Neural cell (in vitro differentiated cells): ENCODE measurements around the gene ASAP3. TPM values are rescaled to one million over a fixed set of nuclear protein-coding genes. Genes with fewer than 3 reads are reported as not detected.

Experiments used
- H2AFZ ChIP-seq: fragments of 200-600, 300-800 bp; sonication (generic), shearing (Covaris generic); 2 replicates; pipeline ENCODE4 v1.6.0; 2014; ENCODE audit warnings: low read depth, mild to moderate bottlenecking, antibody characterized with exemption, low read length, moderate library complexity
- H3F3A ChIP-seq: fragments of 200-600 bp; shearing (Covaris generic); 2 replicates; pipeline ENCODE4 v1.6.1; 2016; ENCODE audit warnings: mild to moderate bottlenecking, moderate library complexity, mixed read lengths, antibody characterized with exemption, low read length; ENCODE audit not compliant: insufficient read depth, poor library complexity, severe bottlenecking
- H3K27ac ChIP-seq: fragments of 200-600, 300-800 bp; sonication (generic), shearing (Covaris generic); 2 replicates; pipeline ENCODE4 v1.5.1; 2014; ENCODE audit warnings: mild to moderate bottlenecking, low read length, moderate library complexity
- H3K27me3 ChIP-seq: fragments of 300-800, 200-600 bp; sonication (generic), shearing (Covaris generic); 2 replicates; pipeline ENCODE4 v1.6.0; 2014; ENCODE audit warnings: mild to moderate bottlenecking, low read depth, low read length, moderate library complexity; ENCODE audit not compliant: insufficient read depth
- H3K36me3 ChIP-seq: fragments of 300-800, 200-600 bp; sonication (generic), shearing (Covaris generic); 2 replicates; pipeline ENCODE4 v1.5.1; 2014; ENCODE audit warnings: mild to moderate bottlenecking, antibody characterized with exemption, low read length, moderate library complexity; ENCODE audit not compliant: insufficient read depth
- H3K4me2 ChIP-seq: fragments of 300-800, 200-600 bp; sonication (generic), shearing (Covaris generic); 2 replicates; pipeline ENCODE4 v1.6.0; 2014; ENCODE audit warnings: mild to moderate bottlenecking, low read length
- H3K4me3 ChIP-seq: fragments of 300-800, 200-600 bp; sonication (generic), shearing (Covaris generic); 2 replicates; pipeline ENCODE4 v1.5.1; 2014; ENCODE audit warnings: mild to moderate bottlenecking, low read length, moderate library complexity
- H3K79me2 ChIP-seq: fragments of 200-600 bp; shearing (Covaris generic); replicated peaks from 2 replicates; pipeline ENCODE4 v1.6.0; 2014; ENCODE audit warnings: mild to moderate bottlenecking, low read length, moderate library complexity; ENCODE audit not compliant: insufficient read depth
- H3K9ac ChIP-seq: fragments of 300-800, 200-600 bp; sonication (generic), shearing (Covaris generic); 2 replicates; pipeline ENCODE4 v1.6.1; 2016; ENCODE audit warnings: mild to moderate bottlenecking, low read length, mixed read lengths
- H3K9me2 ChIP-seq: fragments of 200-600 bp; shearing (Covaris generic); 2 replicates; pipeline ENCODE4 v1.6.1; 2016; ENCODE audit warnings: mild to moderate bottlenecking, low read length, mixed read lengths; ENCODE audit not compliant: insufficient read depth
- H3K9me3 ChIP-seq: fragments of 200-600, 300-800 bp; sonication (generic), shearing (Covaris generic); 2 replicates; pipeline ENCODE4 v1.6.1; 2016; ENCODE audit warnings: mild to moderate bottlenecking, mixed run types, low read length, moderate library complexity, mixed read lengths
- H4K20me1 ChIP-seq: fragments of 200-600 bp; shearing (Covaris generic); 2 replicates; pipeline ENCODE4 v1.6.1; 2016; ENCODE audit warnings: mild to moderate bottlenecking, mixed run types; ENCODE audit not compliant: insufficient read depth
- CTCF ChIP-seq: fragments of 450-650 bp; IDR thresholded peaks from 2 replicates; pipeline ENCODE4 v1.5.1; 2014; ENCODE audit warnings: antibody characterized with exemption, mild to moderate bottlenecking, moderate library complexity; ENCODE audit not compliant: poor library complexity, severe bottlenecking
- EP300 ChIP-seq: fragments of 450-650 bp; conservative IDR thresholded peaks from 2 replicates; pipeline ENCODE4 v1.6.1; 2014; ENCODE audit warnings: antibody characterized with exemption, mild to moderate bottlenecking, moderate library complexity; ENCODE audit not compliant: poor library complexity, severe bottlenecking
- EZH2 ChIP-seq: fragments of 200-600, 300-800 bp; shearing (Covaris generic), sonication (generic); IDR thresholded peaks from 2 replicates; pipeline ENCODE4 v1.6.1; 2014; ENCODE audit warnings: antibody characterized with exemption, low read length, borderline replicate concordance, mild to moderate bottlenecking; ENCODE audit not compliant: insufficient read depth, poor library complexity, severe bottlenecking
- MXI1 ChIP-seq: fragments of 450-650 bp; conservative IDR thresholded peaks from 2 replicates; pipeline ENCODE4 v1.6.1; 2014; ENCODE audit warnings: antibody characterized with exemption, mild to moderate bottlenecking; ENCODE audit not compliant: poor library complexity, severe bottlenecking
- POLR2AphosphoS5 ChIP-seq: IDR thresholded peaks from 2 replicates; pipeline ENCODE4 v1.6.1; 2012
- RAD21 ChIP-seq: fragments of 450-650 bp; conservative IDR thresholded peaks from 2 replicates; pipeline ENCODE4 v1.6.1; 2014; ENCODE audit warnings: antibody characterized with exemption, mild to moderate bottlenecking, moderate library complexity
- REST ChIP-seq: IDR thresholded peaks from 2 replicates; pipeline ENCODE4 v1.6.1; 2012; ENCODE audit warnings: borderline replicate concordance
- SMC3 ChIP-seq: fragments of 450-650 bp; conservative IDR thresholded peaks from 2 replicates; pipeline ENCODE4 v1.6.1; 2014; ENCODE audit warnings: antibody characterized with exemption, mild to moderate bottlenecking, moderate library complexity; ENCODE audit not compliant: poor library complexity
- TAF1 ChIP-seq: IDR thresholded peaks from 2 replicates; pipeline ENCODE4 v1.6.1; 2012; ENCODE audit warnings: low read depth
- polyA plus RNA-seq: library from polyadenylated mRNA; depleted of rRNA; stranded (reverse); fragments of >200 nt; gene quantifications from 2 replicates; pipeline ENCODE4 v1.2.3, GENCODE V29; 2014

The ASAP3 gene
- polyA plus RNA-seq, 1 donor from 2014 or later = 24.9 TPM

GRCh38 chr1:23449958-23450357 lies 34.0 kb downstream of the ASAP3 start:
- H4K20me1 ChIP-seq = no peaks in the 10 kb centered on the region
- H3K9ac ChIP-seq = no peak overlapping the region
- TF ChIP-seq EP300 = no peak
- no peak for TF ChIP-seq REST
- no peak for TF ChIP-seq EZH2
- TF ChIP-seq CTCF = no peak
- no peak for TF ChIP-seq TAF1
- TF ChIP-seq MXI1 = no peak
- no peak for TF ChIP-seq SMC3
- no peak for TF ChIP-seq RAD21
- H3K9me2 ChIP-seq = no peaks in the 10 kb centered on the region
- H3K36me3 ChIP-seq = no peaks in the 10 kb centered on the region
- no peak overlapping the region for H3K4me2 ChIP-seq
- no peaks in the 10 kb centered on the region for H3F3A ChIP-seq
- H3K4me3 ChIP-seq = no peak overlapping the region
- no peaks in the 10 kb centered on the region for H3K79me2 ChIP-seq
- no peak overlapping the region for H3K27ac ChIP-seq
- H3K9me3 ChIP-seq = no peaks in the 10 kb centered on the region
- no peaks in the 10 kb centered on the region for H3K27me3 ChIP-seq
- no peak overlapping the region for H2AFZ ChIP-seq

- Histone ChIP-seq H4K20me1 (no peaks in the 10 kb centered on the region), H3K79me2 (no peaks in the 10 kb centered on the region), H3F3A (no peaks in the 10 kb centered on the region), H3K9me2 (no peaks in the 10 kb centered on the region), H3K27ac (no peak overlapping the region), H3K9me3 (no peaks in the 10 kb centered on the region), H3K4me2 (no peak overlapping the region), H3K36me3 (no peaks in the 10 kb centered on the region), H2AFZ (no peak overlapping the region), H3K27me3 (no peaks in the 10 kb centered on the region), H3K4me3 (no peak overlapping the region), H3K9ac (no peak overlapping the region)
- TF ChIP-seq CTCF (no peak), SMC3 (no peak), RAD21 (no peak), POLR2AphosphoS5 (no peak), TAF1 (no peak), MXI1 (no peak)
These were observed 34.7 kb downstream of the ASAP3 start for GRCh38 chr1:23449306-23449705.
